ENCODE results near the gene MPST. TPM values are rescaled to one million over a fixed set of nuclear protein-coding genes. Genes with fewer than 3 reads are reported as not detected.

The MPST gene
- total RNA-seq, 1 experiment from 2014 or later = 68.6 TPM

DNA sequence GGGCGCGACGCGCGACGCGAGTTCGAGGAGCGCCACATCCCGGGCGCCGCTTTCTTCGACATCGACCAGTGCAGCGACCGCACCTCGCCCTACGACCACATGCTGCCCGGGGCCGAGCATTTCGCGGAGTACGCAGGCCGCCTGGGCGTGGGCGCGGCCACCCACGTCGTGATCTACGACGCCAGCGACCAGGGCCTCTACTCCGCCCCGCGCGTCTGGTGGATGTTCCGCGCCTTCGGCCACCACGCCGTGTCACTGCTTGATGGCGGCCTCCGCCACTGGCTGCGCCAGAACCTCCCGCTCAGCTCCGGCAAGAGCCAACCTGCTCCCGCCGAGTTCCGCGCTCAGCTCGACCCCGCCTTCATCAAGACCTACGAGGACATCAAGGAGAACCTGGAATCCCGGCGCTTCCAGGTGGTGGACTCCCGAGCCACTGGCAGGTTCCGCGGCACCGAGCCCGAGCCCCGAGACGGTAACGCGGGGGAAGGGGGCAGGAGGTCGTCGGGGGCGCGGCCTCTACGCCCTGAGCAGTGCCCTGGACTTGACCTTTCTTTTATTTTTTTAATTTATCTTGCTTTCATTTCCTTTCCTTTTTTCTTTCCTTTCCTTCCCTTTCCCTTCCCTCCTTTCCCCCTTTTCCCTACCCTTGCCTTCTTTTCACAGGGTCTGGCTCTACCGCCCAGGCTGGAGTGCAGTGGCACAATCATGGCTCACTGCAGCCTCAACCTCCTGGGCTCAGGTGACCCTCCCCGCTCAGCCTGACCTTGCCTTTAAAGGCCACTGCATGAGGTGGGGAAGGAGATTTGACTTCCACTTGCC is 5.0 kb downstream of the MPST start:
- Histone ChIP-seq H3K79me2 (ENCODE audit: insufficient read depth, low read length) (peaks cover 8% of the 10 kb centered on the region; the same call in 1 of the 2 replicates), H3K36me3 (ENCODE audit: control insufficient read depth in 1 of 2, insufficient read depth in 2 of 2, low read length in 2 of 2) (peaks cover 8 to 14% of the 10 kb centered on the region in 2 experiments), H3K27ac (ENCODE audit: low read depth, low read length) (no peak overlapping the region), H3K4me1 (ENCODE audit: control insufficient read depth in 1 of 2, insufficient read depth in 2 of 2, low read length in 2 of 2) (peaks cover 8 to 14% of the 10 kb centered on the region in 2 experiments; a peak in 3 of 4 replicates), H3K9ac (ENCODE audit: low read length) (no peak overlapping the region), H2AFZ (ENCODE audit: low read depth, low read length, poor library complexity, severe bottlenecking) (no peak overlapping the region), H3K27me3 (ENCODE audit: insufficient read depth, low read length) (no peaks in the 10 kb centered on the region), H3K4me2 (ENCODE audit: low read length) (no peak overlapping the region), H3K4me3 (replicated peaks in 1 of 2; ENCODE audit: low read depth in 1 of 2, low read length in 2 of 2) (no peak overlapping the region), H3K9me3 (ENCODE audit: control insufficient read depth in 1 of 2, insufficient read depth in 1 of 2, low read depth in 1 of 2, low read length in 2 of 2) (no peaks in the 10 kb centered on the region), H4K20me1 (ENCODE audit: insufficient read depth) (no peaks in the 10 kb centered on the region), H3K9me2 (ENCODE audit: insufficient read depth) (no peaks in the 10 kb centered on the region)
- intact Hi-C loops (cut with micrococcal nuclease) = no loop called here
- ATAC-seq (no peak), DNase-seq (ENCODE audit: low read depth, low spot score) (no peak)
- no TSS peak for BruUV-seq (replicated peaks)
- ChIA-PET RAD21 (ENCODE audit: low non-redundant PET in 1 of 2, low total read pairs in 2 of 2, uncharacterized antibody in 2 of 2, unreplicated experiment in 2 of 2) (no interaction called here), POLR2A (no interaction called here), CTCF (no interaction called here)
- TF ChIP-seq POLR2AphosphoS5 (IDR thresholded peaks at IDR 0.05; ENCODE audit: low read depth, low read length) (no peak), SRF (IDR thresholded peaks at IDR 0.05; ENCODE audit: low read depth) (no peak), SIN3A (IDR thresholded peaks at IDR 0.05; ENCODE audit: low read depth) (no peak), YY1 (IDR thresholded peaks at IDR 0.05; ENCODE audit: extremely low read depth, insufficient replicate concordance, low read depth, low read length) (no peak), ATF3 (IDR thresholded peaks at IDR 0.05) (no peak), EGR1 (IDR thresholded peaks at IDR 0.05; ENCODE audit: low read depth) (no peak), FOSL1 (IDR thresholded peaks at IDR 0.05; ENCODE audit: low read depth) (no peak)
- TF ChIP-seq, protein P1, sequence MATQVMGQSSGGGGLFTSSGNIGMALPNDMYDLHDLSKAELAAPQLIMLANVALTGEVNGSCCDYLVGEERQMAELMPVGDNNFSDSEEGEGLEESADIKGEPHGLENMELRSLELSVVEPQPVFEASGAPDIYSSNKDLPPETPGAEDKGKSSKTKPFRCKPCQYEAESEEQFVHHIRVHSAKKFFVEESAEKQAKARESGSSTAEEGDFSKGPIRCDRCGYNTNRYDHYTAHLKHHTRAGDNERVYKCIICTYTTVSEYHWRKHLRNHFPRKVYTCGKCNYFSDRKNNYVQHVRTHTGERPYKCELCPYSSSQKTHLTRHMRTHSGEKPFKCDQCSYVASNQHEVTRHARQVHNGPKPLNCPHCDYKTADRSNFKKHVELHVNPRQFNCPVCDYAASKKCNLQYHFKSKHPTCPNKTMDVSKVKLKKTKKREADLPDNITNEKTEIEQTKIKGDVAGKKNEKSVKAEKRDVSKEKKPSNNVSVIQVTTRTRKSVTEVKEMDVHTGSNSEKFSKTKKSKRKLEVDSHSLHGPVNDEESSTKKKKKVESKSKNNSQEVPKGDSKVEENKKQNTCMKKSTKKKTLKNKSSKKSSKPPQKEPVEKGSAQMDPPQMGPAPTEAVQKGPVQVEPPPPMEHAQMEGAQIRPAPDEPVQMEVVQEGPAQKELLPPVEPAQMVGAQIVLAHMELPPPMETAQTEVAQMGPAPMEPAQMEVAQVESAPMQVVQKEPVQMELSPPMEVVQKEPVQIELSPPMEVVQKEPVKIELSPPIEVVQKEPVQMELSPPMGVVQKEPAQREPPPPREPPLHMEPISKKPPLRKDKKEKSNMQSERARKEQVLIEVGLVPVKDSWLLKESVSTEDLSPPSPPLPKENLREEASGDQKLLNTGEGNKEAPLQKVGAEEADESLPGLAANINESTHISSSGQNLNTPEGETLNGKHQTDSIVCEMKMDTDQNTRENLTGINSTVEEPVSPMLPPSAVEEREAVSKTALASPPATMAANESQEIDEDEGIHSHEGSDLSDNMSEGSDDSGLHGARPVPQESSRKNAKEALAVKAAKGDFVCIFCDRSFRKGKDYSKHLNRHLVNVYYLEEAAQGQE (IDR thresholded peaks at IDR 0.05; ENCODE audit: low read depth) = no peak
